Activated naive CD4-positive, alpha-beta T cell treated with anti-CD3 and anti-CD28 coated beads, Interleukin-2, amount 10 ng/mL, durations not matched to agents 7 days and 5 days (primary cell): ENCODE results near the gene TGFBR3.
"Not testable (repeated sequence)": the region's sequence is repeated elsewhere in the genome, so short reads cannot be mapped to it uniquely, and the experiment has no call there.

Source experiments
- CTCF ChIA-PET: fragments of 350-600 bp; sonication (Branson Sonifier 250); formaldehyde crosslinking; loops from one replicate; lab custom pipeline; 2021; ENCODE audit warnings: antibody characterized with exemption; lab: Charles Lee
- DNase-seq: peaks from one replicate; pipeline ENCODE4 v3.0.0-alpha.2; 2020
- H3K27ac Mint-ChIP-seq: one replicate; pipeline ENCODE4 v1.8.0; 2021; ENCODE audit warnings: mild to moderate bottlenecking, moderate library complexity, mixed read lengths
- H3K27me3 Mint-ChIP-seq: one replicate; pipeline ENCODE4 v1.8.0; 2021; ENCODE audit warnings: mild to moderate bottlenecking, mixed read lengths
- H3K36me3 Mint-ChIP-seq: one replicate; pipeline ENCODE4 v1.8.0; 2021; ENCODE audit warnings: mixed read lengths
- H3K4me1 Mint-ChIP-seq: one replicate; pipeline ENCODE4 v1.8.0; 2021; ENCODE audit warnings: mixed read lengths
- H3K4me3 Mint-ChIP-seq: one replicate; pipeline ENCODE4 v1.8.0; 2021; ENCODE audit warnings: mild to moderate bottlenecking, moderate library complexity, mixed read lengths
- H3K9me3 Mint-ChIP-seq: one replicate; pipeline ENCODE4 v1.8.0; 2021; ENCODE audit warnings: mixed read lengths

TGFBR3 gene

DNA sequence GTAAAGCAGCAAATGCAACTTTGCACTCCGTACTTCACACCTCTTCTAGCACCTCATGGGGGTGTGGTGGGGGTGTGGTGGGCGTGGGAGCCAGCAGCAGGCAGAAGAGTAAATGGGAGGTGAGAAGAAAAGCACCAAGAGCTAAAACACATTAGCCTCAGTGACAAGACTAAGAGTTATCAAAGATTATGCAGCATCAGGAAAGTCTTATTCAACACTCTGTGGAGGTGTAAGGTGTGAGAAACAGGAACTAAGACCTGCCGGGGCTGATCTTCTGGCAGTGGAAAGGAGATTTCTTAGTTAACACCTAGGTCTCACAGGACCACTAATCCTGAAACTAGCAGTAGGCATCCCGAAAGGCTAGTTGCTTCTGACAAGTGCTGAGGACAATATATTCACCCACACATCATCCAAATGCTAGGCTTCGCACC, 9.9 kb downstream of the TGFBR3 start:
- Mint-ChIP-seq H3K27me3 (peaks cover 39% of the 10 kb centered on the region), H3K9me3 (no peaks in the 10 kb centered on the region), H3K27ac (no peak overlapping the region), H3K36me3 (peaks cover 6% of the 10 kb centered on the region), H3K4me1 (peaks cover 58% of the 10 kb centered on the region), H3K4me3 (no peak overlapping the region)
- DNase-seq: no peak
- CTCF ChIA-PET: no interaction called here

DNA sequence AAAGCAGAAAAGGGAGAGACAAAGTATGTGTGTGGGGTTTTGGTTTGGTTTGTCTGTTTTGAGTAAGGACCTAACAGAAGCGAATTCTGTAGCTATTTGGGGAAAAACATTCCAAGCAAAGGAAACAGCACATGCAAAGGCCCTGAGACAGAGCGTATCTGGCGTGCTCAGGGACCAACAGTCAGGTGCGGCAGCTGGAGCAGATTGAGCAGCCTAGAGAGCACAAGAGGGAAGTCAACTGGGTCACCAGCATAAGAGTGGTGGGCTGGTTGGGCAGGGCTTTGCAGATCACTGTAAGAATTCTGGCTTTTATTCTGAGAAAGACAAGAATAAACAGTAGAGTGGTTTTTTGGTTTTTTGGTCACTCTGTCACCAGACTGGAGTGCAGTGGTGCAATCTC, 11.8 kb downstream of the TGFBR3 start:
- peaks cover 39% of the 10 kb centered on the region for H3K27me3 Mint-ChIP-seq
- DNase-seq: no peak
- H3K27ac Mint-ChIP-seq: no peak overlapping the region
- H3K4me1 Mint-ChIP-seq: peaks cover 65% of the 10 kb centered on the region
- CTCF ChIA-PET: interaction anchor here (0.6 to 1.1 kb wide), 2 partner anchors 84 to 89 kb away, joined by 3 read pairs; no protein-coding TSS in a partner anchor
- no peak overlapping the region for H3K4me3 Mint-ChIP-seq
- no peaks in the 10 kb centered on the region for H3K9me3 Mint-ChIP-seq
- peaks cover 11% of the 10 kb centered on the region for H3K36me3 Mint-ChIP-seq

DNA sequence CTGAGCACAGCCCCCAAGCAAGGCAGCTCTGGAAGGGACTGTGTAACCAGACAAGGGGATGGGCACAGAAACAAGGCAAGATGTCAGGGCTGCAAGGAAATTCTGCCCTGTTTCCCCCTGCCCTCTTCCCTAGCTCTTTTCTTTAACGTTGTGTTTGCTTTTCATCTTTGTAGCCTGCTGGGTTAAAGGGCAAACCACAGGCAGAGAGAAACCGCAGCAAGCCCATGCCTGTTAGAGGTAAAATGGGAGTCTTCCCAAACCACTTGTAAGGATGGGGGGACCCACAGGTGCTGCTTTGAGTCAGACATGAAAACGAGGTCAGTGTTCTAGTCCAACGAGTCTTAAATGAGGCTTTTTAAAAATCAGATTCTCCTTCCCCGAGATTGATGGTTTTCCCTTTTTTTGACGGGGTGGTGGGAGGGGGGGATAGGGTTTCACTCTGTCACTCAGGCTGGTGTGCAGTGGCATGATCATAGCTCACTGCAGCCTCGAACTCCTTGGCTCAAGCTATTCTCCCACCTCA, 13.3 kb downstream of the TGFBR3 start:
- Mint-ChIP-seq H3K36me3 (peaks cover 9% of the 10 kb centered on the region), H3K4me1 (peaks cover 56% of the 10 kb centered on the region), H3K27ac (no peak overlapping the region), H3K4me3 (peak overlapping the region; percentile 7), H3K27me3 (peaks cover 33% of the 10 kb centered on the region), H3K9me3 (no peaks in the 10 kb centered on the region)
- DNase-seq: peak; percentile 64
- CTCF ChIA-PET: interaction anchor here (1.4 kb wide), 1 partner anchor 360 kb away, joined by 6 read pairs; no protein-coding TSS in a partner anchor

DNA sequence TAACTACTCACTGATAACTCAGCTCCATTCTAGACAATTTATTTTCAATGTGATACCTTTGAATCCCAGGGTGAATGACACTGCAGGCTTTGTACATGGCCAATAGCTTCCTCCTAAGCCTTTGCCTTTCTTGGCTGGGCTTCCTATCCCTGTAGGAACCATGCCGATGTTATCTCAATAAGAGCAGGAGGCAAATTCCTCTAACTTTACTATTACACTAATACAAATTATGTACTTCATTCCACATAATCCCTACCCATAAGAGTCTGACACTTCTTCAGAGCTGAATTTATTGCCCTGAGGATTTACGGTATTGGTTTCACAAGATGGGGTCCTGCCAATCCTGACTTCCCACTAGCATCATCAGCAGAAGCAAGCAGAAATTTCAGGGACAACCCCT, 14.0 kb downstream of the TGFBR3 start:
- peaks cover 50% of the 10 kb centered on the region for H3K4me1 Mint-ChIP-seq
- CTCF ChIA-PET: interaction anchor here (1.4 kb wide), 1 partner anchor 359 kb away, joined by 6 read pairs; no protein-coding TSS in a partner anchor

DNA sequence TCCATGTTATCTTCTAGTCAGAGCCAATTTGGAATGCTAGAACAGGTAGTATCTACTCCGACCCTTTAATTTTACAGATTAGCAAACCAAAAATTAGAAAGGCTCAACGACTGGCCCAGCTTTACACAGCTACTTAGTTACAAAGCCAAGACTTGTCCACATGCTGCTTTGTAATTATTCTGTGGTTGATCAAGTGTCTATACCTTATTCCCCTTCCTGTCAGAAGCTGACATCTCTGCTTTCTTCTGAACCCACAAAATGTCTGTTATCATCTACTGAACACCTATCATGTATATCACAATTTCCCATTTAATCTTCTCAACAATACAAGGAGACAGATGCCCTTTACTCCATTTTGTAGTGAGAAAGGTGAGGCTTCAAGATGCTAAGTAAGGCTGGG, 15.6 kb downstream of the TGFBR3 start:
- Mint-ChIP-seq H3K4me1 (peaks cover 42% of the 10 kb centered on the region), H3K36me3 (peaks cover 12% of the 10 kb centered on the region), H3K9me3 (no peaks in the 10 kb centered on the region), H3K27ac (no peak overlapping the region), H3K27me3 (peaks cover 22% of the 10 kb centered on the region), H3K4me3 (no peak overlapping the region)
- CTCF ChIA-PET: interaction anchor here (1.2 kb wide), 1 partner anchor 66 kb away, joined by 3 read pairs; no protein-coding TSS in a partner anchor
- no peak for DNase-seq

More for the DNA sequence above, 14.0 kb downstream of the TGFBR3 start:
- no peak for DNase-seq
- Mint-ChIP-seq H3K27me3 (peaks cover 27% of the 10 kb centered on the region), H3K27ac (no peak overlapping the region), H3K36me3 (peaks cover 10% of the 10 kb centered on the region), H3K4me3 (no peak overlapping the region), H3K9me3 (no peaks in the 10 kb centered on the region)

DNA sequence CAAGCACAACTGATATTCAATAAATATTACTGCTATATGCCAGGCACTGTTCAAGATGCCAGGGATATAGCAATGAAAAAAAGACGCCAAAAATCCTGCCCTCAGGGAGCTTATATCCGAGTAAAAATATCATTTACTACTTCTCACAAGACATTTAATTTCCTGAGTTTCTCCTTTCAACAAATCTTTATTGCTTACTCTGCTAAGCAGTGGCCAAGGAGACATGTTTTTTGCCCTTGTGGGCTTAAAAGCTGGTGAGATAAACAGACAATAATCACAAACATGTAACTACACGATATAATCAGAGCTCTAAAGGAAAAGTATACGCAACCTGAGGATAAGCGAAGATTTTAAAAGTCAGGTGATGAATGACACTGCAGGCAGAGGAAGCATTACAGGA, 19.5 kb downstream of the TGFBR3 start:
- DNase-seq: no peak
- Mint-ChIP-seq H3K27ac (no peak overlapping the region), H3K27me3 (peaks cover 4% of the 10 kb centered on the region), H3K4me1 (peaks cover 20% of the 10 kb centered on the region), H3K9me3 (no peaks in the 10 kb centered on the region), H3K36me3 (peaks cover 9% of the 10 kb centered on the region), H3K4me3 (no peak overlapping the region)
- CTCF ChIA-PET: interaction anchor here (0.7 kb wide), 1 partner anchor 90 kb away, joined by 3 read pairs; no protein-coding TSS in a partner anchor

DNA sequence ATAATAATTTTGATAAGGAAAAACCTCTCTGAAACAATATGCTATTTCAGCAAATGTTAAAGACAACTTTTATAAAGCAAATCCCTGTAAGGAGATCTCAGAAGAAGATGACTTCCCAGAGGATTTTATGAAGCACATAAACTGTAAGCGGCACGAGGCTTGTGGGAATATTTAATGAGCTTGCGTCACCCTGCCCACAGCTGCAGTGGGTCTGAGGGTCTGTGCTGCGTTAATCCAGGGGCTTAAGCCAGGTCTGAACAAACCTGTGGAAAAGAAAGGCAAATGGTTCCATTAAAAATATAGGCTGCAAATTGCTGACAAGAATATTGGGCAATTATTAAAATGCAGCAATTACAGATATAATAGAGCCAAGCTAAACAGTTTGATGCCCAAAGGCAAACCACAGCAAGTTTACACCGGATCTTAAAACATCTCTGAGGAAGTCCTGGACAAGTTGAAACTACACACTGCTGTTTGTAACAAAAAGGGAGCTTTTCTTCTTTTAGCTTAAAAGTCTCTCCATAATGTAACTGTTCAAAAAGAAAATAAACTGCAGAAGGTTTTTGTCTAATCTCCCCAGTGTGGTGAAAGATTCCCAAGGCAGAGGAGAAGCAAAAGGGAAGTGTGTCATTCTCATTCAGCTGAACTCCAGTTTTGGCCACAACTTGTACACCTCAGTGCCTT, 21.8 kb downstream of the TGFBR3 start:
- DNase-seq: no peak
- Mint-ChIP-seq H3K36me3 (peaks cover 7% of the 10 kb centered on the region), H3K27ac (no peak overlapping the region), H3K4me3 (no peak overlapping the region), H3K27me3 (peaks cover 4% of the 10 kb centered on the region), H3K9me3 (no peaks in the 10 kb centered on the region), H3K4me1 (peaks cover 7% of the 10 kb centered on the region)
- CTCF ChIA-PET: no interaction called here

DNA sequence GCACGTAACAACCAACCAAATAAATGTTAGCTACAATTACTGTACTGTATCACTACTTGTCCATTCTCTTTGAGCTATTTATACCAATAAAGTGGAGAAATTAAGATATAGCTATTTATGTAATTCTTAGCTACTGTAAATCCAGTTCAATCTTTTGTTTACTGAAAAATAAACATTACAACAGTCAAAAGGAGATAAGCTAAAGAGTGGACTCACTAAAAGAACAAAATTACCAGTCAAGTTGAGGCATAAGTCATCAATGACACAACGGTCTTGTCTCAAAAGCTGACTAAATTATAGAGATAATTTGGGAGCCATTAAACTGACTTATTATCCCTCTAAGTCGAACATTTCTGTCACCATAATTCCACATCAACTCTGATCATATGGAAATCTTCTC, 22.5 kb downstream of the TGFBR3 start:
- Mint-ChIP-seq H3K27ac (no peak overlapping the region), H3K36me3 (peaks cover 7% of the 10 kb centered on the region), H3K9me3 (no peaks in the 10 kb centered on the region), H3K4me3 (no peak overlapping the region), H3K27me3 (peaks cover 4% of the 10 kb centered on the region), H3K4me1 (peaks cover 7% of the 10 kb centered on the region)
- CTCF ChIA-PET: no interaction called here
- no peak for DNase-seq

DNA sequence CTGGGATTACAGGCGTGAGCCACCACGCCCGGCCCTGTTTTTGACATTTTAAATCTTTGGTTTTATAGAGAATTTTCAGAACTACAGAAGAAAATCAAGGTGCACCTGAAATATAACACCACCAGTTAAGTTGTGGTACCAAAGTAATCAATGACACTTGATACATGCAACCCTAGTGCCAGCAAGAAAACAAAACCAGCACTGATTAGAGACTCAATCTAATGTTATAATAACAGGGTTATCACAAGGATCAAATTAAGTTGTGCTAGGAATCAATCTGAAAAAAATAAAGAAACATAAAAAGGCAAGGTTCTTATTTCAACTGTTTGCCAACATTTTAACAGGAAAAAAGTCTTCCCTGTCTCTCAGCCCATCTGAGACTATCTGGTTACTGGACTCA, 23.8 kb downstream of the TGFBR3 start:
- DNase-seq: no peak
- no peaks in the 10 kb centered on the region for H3K9me3 Mint-ChIP-seq
- H3K27ac Mint-ChIP-seq: no peak overlapping the region
- CTCF ChIA-PET: no interaction called here
- H3K27me3 Mint-ChIP-seq: peaks cover 4% of the 10 kb centered on the region
- H3K36me3 Mint-ChIP-seq: peaks cover 5% of the 10 kb centered on the region
- no peak overlapping the region for H3K4me3 Mint-ChIP-seq
- H3K4me1 Mint-ChIP-seq: peaks cover 7% of the 10 kb centered on the region

DNA sequence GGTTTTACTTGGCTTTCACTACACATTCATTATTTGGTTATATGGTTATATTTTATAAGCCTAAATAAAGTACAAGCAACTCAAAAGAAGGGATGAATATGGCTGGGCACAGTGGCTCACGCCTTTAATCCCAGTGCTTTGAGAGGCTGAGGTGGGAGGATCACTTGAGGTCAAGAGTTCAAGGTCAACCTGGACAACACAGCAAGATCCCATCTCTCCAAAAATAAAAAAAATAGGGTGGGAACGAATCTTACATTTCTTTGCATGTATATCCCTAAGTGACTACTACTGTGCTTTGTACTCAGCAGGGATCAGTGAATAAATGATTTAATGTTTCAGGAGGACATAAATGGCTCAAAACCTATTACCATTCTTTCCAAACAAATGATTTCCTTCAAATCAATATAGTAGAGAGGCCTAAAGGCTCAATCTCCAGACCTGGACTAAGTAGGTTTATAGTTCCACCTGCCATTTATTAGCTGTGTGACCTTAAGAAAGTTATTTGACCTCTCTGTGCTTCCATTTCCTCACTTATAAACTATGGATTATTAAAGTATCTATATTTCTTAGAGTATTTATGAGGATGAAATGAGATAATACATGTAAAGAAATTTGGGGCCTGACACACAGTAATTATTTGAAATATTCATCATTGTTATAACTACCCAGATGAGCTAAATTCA, 28.3 kb downstream of the TGFBR3 start:
- Mint-ChIP-seq H3K9me3 (peaks cover 4% of the 10 kb centered on the region), H3K4me3 (no peak overlapping the region), H3K27ac (no peak overlapping the region), H3K4me1 (no peaks in the 10 kb centered on the region), H3K27me3 (no peaks in the 10 kb centered on the region), H3K36me3 (peaks cover 2% of the 10 kb centered on the region)
- DNase-seq: no peak
- CTCF ChIA-PET: no interaction called here

DNA sequence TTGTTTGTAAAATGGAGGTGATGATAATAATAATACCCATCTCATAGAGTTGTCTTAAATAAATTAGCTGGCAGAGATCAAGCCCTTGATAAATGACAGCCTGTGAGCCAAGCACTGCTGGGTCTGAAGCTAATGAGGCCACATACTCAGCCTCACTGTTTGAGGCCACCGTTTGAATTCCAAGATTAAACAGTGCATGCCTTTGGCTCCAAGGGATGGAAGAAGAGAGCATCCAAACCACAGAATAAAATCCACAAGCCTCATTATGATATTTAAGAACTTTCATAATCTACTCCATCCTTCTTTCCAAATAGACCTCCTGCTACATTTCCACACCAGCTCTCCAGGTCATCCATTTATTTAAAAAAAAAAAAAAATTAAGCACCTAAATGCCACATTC, 29.0 kb downstream of the TGFBR3 start:
- H3K9me3 Mint-ChIP-seq: peaks cover 4% of the 10 kb centered on the region
- CTCF ChIA-PET: no interaction called here
- H3K4me3 Mint-ChIP-seq: no peak overlapping the region
- DNase-seq: no peak
- no peak overlapping the region for H3K27ac Mint-ChIP-seq
- peaks cover 2% of the 10 kb centered on the region for H3K36me3 Mint-ChIP-seq
- no peaks in the 10 kb centered on the region for H3K4me1 Mint-ChIP-seq
- H3K27me3 Mint-ChIP-seq: no peaks in the 10 kb centered on the region

DNA sequence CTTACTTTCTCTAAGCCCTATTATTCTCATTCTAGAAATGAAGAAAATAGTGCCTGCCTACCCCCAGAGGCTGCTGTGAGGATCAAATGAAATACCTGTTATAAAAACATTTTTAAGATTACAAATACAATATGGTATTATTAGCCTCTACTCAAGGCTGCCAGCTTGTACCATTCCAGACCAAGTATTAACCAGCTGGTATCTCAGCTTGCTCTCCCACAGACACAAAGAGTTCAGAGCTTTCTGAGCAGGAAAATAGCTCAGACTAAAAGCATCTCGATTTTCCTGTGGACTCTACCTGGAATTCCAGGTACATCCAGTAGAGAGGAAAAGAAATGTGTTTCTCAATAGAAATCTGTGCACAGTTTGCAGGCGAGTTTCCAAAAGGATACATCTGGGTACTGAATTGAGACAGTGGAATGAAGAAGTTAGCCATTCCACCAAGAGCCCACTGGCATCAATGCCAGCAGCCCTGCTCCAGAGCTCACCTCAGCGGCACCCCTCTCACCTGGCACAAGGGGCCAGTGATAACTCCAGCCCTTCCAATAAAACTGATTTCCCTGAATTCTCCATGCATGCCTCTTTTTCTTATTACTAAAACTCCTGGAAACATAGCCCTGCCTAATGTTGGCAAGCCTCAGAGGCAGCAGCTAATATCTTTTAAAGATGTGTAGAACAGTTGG, 31.0 kb downstream of the TGFBR3 start:
- Mint-ChIP-seq H3K27ac (no peak overlapping the region), H3K27me3 (no peaks in the 10 kb centered on the region), H3K36me3 (no peaks in the 10 kb centered on the region), H3K9me3 (peaks cover 4% of the 10 kb centered on the region), H3K4me3 (no peak overlapping the region), H3K4me1 (no peaks in the 10 kb centered on the region)
- no peak for DNase-seq
- CTCF ChIA-PET: no interaction called here

DNA sequence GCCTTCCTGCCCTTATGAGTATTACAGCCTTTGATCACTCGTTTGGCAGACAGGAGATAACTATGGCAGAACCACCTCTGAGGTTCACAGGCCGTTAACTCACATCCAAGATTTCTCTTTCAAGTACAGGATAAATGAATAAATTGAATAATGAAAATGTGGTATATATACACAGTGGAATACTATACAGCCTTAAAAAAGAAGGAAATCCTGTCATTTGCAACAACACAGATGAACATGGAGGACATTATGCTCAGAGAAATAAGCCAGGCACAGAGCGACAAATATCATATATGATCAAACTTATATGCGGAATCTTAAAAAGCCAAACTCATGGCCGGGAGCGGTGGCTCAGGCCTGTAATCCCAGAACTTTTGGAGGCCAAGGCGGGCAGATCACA, 32.6 kb downstream of the TGFBR3 start:
- CTCF ChIA-PET: no interaction called here
- Mint-ChIP-seq H3K27me3 (no peaks in the 10 kb centered on the region), H3K27ac (no peak overlapping the region), H3K4me1 (no peaks in the 10 kb centered on the region), H3K9me3 (peaks cover 4% of the 10 kb centered on the region), H3K4me3 (no peak overlapping the region), H3K36me3 (no peaks in the 10 kb centered on the region)
- no peak for DNase-seq

DNA sequence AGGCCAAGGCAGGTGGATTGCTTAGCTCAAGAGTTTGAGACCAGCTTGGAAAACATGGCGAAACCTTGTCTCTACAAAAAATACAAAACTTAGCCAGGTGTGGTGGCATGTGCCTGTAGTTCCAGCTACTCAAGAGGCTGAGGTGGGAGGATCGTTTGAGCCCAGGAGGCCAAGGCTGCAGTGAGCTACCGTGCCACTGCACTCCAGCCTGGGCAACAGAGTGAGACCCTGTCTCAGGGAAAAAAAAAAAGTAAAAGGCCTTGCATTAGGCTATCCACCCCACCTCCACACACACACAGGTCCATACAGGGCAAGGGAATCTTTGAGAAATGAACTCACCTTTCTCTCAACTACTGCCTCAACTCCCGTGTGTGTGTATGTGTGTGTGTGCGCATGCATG, 33.9 kb downstream of the TGFBR3 start:
- H3K36me3 Mint-ChIP-seq, H3K27ac Mint-ChIP-seq, H3K27me3 Mint-ChIP-seq, H3K4me1 Mint-ChIP-seq, DNase-seq, H3K9me3 Mint-ChIP-seq, H3K4me3 Mint-ChIP-seq: not testable (repeated sequence)
- CTCF ChIA-PET: interaction anchor here (1.3 kb wide), 1 partner anchor 34 kb away, joined by 3 read pairs; the partner anchor contains the start of gene TGFBR3
